Thymus (tissue), 11 donors: ENCODE results near the gene ADAD1. TPM values are rescaled to one million over a fixed set of nuclear protein-coding genes. Genes with fewer than 3 reads are reported as not detected.

Experiments used
- DNase-seq, 9 donors: peaks; one replicate each; pipeline ENCODE4 v3.0.0-alpha.2; 2013; ENCODE audit warnings: low spot score in 9 of 9, low read depth in 6 of 9, missing footprints in 1 of 9
- H3K27ac ChIP-seq, 2 donors: one replicate each; pipeline ENCODE4 v1.5.1; 2013; ENCODE audit warnings: control low read depth in 1 of 2, low read depth in 1 of 2, low read length in 1 of 2, mild to moderate bottlenecking in 1 of 2, moderate library complexity in 1 of 2
- H3K27me3 ChIP-seq, 2 donors: one replicate each; pipeline ENCODE4 v1.5.1; 2013; ENCODE audit warnings: low read length in 1 of 2; ENCODE audit not compliant: control insufficient read depth in 2 of 2, insufficient read depth in 1 of 2
- H3K36me3 ChIP-seq, 2 donors: one replicate each; pipeline ENCODE4 v1.5.1; 2013; ENCODE audit warnings: low read length in 1 of 2, mild to moderate bottlenecking in 1 of 2, moderate library complexity in 1 of 2; ENCODE audit not compliant: control insufficient read depth in 2 of 2, insufficient read depth in 2 of 2
- H3K4me1 ChIP-seq, 2 donors: one replicate each; pipeline ENCODE4 v1.5.1; 2013; ENCODE audit warnings: low read length in 2 of 2; ENCODE audit not compliant: control insufficient read depth in 2 of 2, insufficient read depth in 2 of 2
- H3K4me3 ChIP-seq, 2 donors: one replicate each; pipeline ENCODE4 v1.5.1; 2013; ENCODE audit warnings: low read length in 2 of 2, control low read depth in 1 of 2, mild to moderate bottlenecking in 1 of 2
- H3K9me3 ChIP-seq, 2 donors: one replicate each; pipeline ENCODE4 v1.5.1; 2013; ENCODE audit warnings: low read length in 1 of 2, mild to moderate bottlenecking in 1 of 2; ENCODE audit not compliant: control insufficient read depth in 2 of 2, insufficient read depth in 1 of 2
- WGBS: extraction: QIAGEN DNeasy Blood & Tissue Kit; methylation state at CpG from one replicate; pipeline ENCODE4 v1.1.7; 2013; 5-methylcytosine and 5-hydroxymethylcytosine counted together
- polyA plus RNA-seq: library from polyadenylated mRNA; stranded (reverse); fragments of 200-250 nt; gene quantifications from one replicate; pipeline ENCODE4 v1.2.3, GENCODE V29; 2013
- total RNA-seq: library from RNA; stranded (reverse); fragments of 120-200 nt; gene quantifications from one replicate; pipeline ENCODE4 v1.2.4, GENCODE V29; 2013
- donor health status: healthy.

ADAD1 gene
- total and polyA plus RNA-seq, 2 donors, result 0.05 to 0.11 TPM

- Histone ChIP-seq H3K4me1 (no peaks in the 10 kb centered on the region), H3K27ac (no peak overlapping the region), H3K9me3 (no peaks in the 10 kb centered on the region), H3K27me3 (no peaks in the 10 kb centered on the region), H3K4me3 (no peak overlapping the region), H3K36me3 (no peaks in the 10 kb centered on the region)
- no peak for DNase-seq
Observed at GRCh38 chr4:122423246-122423645, 44.4 kb downstream of the ADAD1 start.

GRCh38 chr4:122431351-122431750 lies 52.5 kb downstream of the ADAD1 start:
- Histone ChIP-seq H3K4me1 (no peaks in the 10 kb centered on the region), H3K36me3 (no peaks in the 10 kb centered on the region), H3K27ac (no peak overlapping the region), H3K27me3 (no peaks in the 10 kb centered on the region), H3K9me3 (no peaks in the 10 kb centered on the region), H3K4me3 (no peak overlapping the region)
- DNase-seq, result no peak
- 92% methylated on average over 5 of the region's 5 CpGs for WGBS

- no peaks in the 10 kb centered on the region for H3K36me3 ChIP-seq
- 59% methylated on average over 3 of the region's 3 CpGs for WGBS
- DNase-seq, result peak in 1 of 9 donors; percentile 31
- H3K27me3 ChIP-seq, result no peaks in the 10 kb centered on the region
- no peaks in the 10 kb centered on the region for H3K9me3 ChIP-seq
- no peak overlapping the region for H3K27ac ChIP-seq
- no peaks in the 10 kb centered on the region for H3K4me1 ChIP-seq
- no peak overlapping the region for H3K4me3 ChIP-seq
Observed at GRCh38 chr4:122434285-122434684, 55.5 kb downstream of the ADAD1 start.

- Histone ChIP-seq H3K9me3 (no peaks in the 10 kb centered on the region), H3K27me3 (no peaks in the 10 kb centered on the region), H3K4me3 (no peak overlapping the region), H3K4me1 (no peaks in the 10 kb centered on the region), H3K27ac (no peak overlapping the region), H3K36me3 (no peaks in the 10 kb centered on the region)
- DNase-seq, result peak in 1 of 9 donors; percentile 35
Observed at GRCh38 chr4:122450847-122451246, 72.0 kb downstream of the ADAD1 start.

GRCh38 chr4:122453384-122453995 lies 74.7 kb downstream of the ADAD1 start:
- WGBS, result 1% methylated on average over 1 of the region's 1 CpG
- Histone ChIP-seq H3K4me1 (peaks cover 0 to under 1% of the 10 kb centered on the region in 2 donors), H3K27me3 (no peaks in the 10 kb centered on the region), H3K36me3 (no peaks in the 10 kb centered on the region), H3K9me3 (no peaks in the 10 kb centered on the region), H3K4me3 (no peak overlapping the region), H3K27ac (no peak overlapping the region)
- DNase-seq, result peak in 1 of 9 donors; percentile 29

- no peak within 1 kb of the TSS for H3K27ac ChIP-seq
- no peak within 1 kb of the TSS for H3K4me3 ChIP-seq
- DNase-seq, result peak in 1 of 9 donors; percentile 60
- H3K27me3 ChIP-seq, result no peaks in the 10 kb centered on the region
- H3K36me3 ChIP-seq, result no peaks in the 10 kb centered on the region
- H3K9me3 ChIP-seq, result no peaks in the 10 kb centered on the region
- 91% methylated on average over 2 of the region's 2 CpGs for WGBS
- H3K4me1 ChIP-seq, result peaks cover 0 to 4% of the 10 kb centered on the region in 2 donors
Observed at GRCh38 chr4:122456231-122457116, 77.7 kb downstream of the ADAD1 start, which contains the start of gene IL2. TSS of gene IL2 (minus strand) at chr4:122456725. CDS start at chr4:122456440, 285 bp downstream.

- Histone ChIP-seq H3K36me3 (no peaks in the 10 kb centered on the region), H3K9me3 (no peaks in the 10 kb centered on the region), H3K27me3 (no peaks in the 10 kb centered on the region), H3K4me3 (peak overlapping the region; percentile 19 to 38), H3K4me1 (peaks cover 0 to 4% of the 10 kb centered on the region in 2 donors), H3K27ac (peak overlapping the region in 1 of 2 donors; percentile 15)
- DNase-seq, result peak in 8 of 9 donors; percentile 16 to 78 (median 40)
- 11% methylated on average over 5 of the region's 5 CpGs for WGBS
Observed at GRCh38 chr4:122458625-122459024, 79.8 kb downstream of the ADAD1 start.

- no peak overlapping the region for H3K27ac ChIP-seq
- no peaks in the 10 kb centered on the region for H3K27me3 ChIP-seq
- no peaks in the 10 kb centered on the region for H3K36me3 ChIP-seq
- DNase-seq, result no peak
- H3K4me3 ChIP-seq, result no peak overlapping the region
- no peaks in the 10 kb centered on the region for H3K9me3 ChIP-seq
- no peaks in the 10 kb centered on the region for H3K4me1 ChIP-seq
- 96% methylated on average over 1 of the region's 1 CpG for WGBS
Observed at GRCh38 chr4:122469457-122469856, 90.6 kb downstream of the ADAD1 start.

- no peak overlapping the region for H3K27ac ChIP-seq
- DNase-seq, result no peak
- no peak overlapping the region for H3K4me3 ChIP-seq
- no peaks in the 10 kb centered on the region for H3K36me3 ChIP-seq
- 92% methylated on average over 3 of the region's 3 CpGs for WGBS
- no peaks in the 10 kb centered on the region for H3K9me3 ChIP-seq
- no peaks in the 10 kb centered on the region for H3K4me1 ChIP-seq
- H3K27me3 ChIP-seq, result no peaks in the 10 kb centered on the region
Observed at GRCh38 chr4:122475233-122475632, 96.4 kb downstream of the ADAD1 start.
